Astrocyte of the spinal cord (primary cell): ENCODE results near the gene LIN9.

Experiments
- DNase-seq: peaks from one replicate; pipeline ENCODE4 v3.0.0; 2011; ENCODE audit warnings: low read depth, low spot score
- H3K4me3 ChIP-seq: 2 replicates; pipeline ENCODE4 v1.5.1; 2011; ENCODE audit warnings: low read depth, mild to moderate bottlenecking, low read length, moderate library complexity
- in situ Hi-C: cut with HindIII; loops from 2 replicates; pipeline ENCODE4 v1.10.0; 2017; ENCODE audit warnings: low sequenced_read_pairs
- TF ChIP-seq, protein P1 (sequence below): IDR thresholded peaks from 2 replicates; pipeline ENCODE4 v1.5.1; 2012; ENCODE audit warnings: low read depth, mild to moderate bottlenecking, low read length, inconsistent platforms

LIN9 gene

DNA sequence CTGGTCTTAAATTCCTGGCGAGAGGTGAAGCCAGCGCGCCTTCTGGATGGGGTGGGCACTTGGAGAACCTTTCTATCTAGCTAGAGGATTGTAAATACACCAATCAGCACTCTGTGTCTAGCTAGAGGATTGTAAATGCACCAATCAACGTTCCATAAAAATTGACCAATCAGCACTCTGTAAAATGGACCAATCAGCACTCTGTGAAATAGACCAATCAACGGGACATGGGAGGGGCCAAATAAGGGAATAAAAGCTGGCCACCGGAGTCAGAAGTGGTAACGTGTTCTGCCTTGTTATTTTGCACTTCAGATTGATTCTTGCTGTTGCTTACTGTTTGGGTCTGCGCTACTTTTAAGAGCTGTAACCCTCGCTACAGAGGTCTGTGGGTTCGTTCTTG is 12.0 kb upstream of the LIN9 start:
- in situ Hi-C loops, result no loop called here
- DNase-seq, result no peak
- no peak overlapping the region for H3K4me3 ChIP-seq
- TF ChIP-seq, protein P1, sequence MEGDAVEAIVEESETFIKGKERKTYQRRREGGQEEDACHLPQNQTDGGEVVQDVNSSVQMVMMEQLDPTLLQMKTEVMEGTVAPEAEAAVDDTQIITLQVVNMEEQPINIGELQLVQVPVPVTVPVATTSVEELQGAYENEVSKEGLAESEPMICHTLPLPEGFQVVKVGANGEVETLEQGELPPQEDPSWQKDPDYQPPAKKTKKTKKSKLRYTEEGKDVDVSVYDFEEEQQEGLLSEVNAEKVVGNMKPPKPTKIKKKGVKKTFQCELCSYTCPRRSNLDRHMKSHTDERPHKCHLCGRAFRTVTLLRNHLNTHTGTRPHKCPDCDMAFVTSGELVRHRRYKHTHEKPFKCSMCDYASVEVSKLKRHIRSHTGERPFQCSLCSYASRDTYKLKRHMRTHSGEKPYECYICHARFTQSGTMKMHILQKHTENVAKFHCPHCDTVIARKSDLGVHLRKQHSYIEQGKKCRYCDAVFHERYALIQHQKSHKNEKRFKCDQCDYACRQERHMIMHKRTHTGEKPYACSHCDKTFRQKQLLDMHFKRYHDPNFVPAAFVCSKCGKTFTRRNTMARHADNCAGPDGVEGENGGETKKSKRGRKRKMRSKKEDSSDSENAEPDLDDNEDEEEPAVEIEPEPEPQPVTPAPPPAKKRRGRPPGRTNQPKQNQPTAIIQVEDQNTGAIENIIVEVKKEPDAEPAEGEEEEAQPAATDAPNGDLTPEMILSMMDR, result no peak

DNA sequence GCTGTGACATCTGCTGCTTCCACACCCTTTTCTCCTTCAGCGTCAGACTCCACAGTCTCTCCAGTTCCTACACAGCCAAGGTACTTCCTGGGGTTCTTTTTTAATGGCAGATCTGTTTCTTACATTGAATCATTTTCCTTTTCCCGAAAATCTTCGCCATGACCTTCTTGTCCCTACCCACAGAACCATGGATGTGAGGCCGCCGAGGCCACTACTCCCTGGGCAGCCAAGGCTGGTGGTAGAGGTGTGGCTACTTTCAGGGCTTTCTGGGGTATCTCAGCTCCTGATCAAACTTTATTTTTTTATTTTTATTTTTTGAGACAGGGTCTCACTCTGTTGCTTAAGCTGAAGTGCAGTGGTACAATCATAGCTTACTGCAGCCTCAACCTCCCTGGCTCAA is 9.5 kb upstream of the LIN9 start:
- DNase-seq, result no peak
- H3K4me3 ChIP-seq, result no peak overlapping the region
- TF ChIP-seq, protein P1, result no peak
- in situ Hi-C loops, result no loop called here

DNA sequence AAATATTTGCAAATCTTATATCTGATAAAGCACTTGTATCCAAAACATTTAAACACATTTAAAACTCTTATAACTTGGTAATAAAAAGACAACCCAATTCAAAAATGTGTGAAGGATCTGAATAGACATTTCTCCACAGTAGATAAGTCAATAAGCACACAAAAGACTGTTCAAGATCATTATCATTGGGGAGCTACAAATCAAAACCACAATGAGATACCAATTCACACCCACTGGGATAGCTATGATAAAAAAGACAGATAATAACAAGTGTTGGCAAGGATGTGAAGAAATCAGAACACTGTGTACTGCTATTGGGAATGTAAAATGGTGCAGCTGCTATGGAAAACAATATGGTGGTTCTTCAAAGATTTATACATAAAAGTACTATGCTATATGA is 5.1 kb upstream of the LIN9 start:
- H3K4me3 ChIP-seq, result no peak overlapping the region
- TF ChIP-seq, protein P1, result no peak
- in situ Hi-C loops, result no loop called here
- DNase-seq, result no peak

- TF ChIP-seq, protein P1, result no peak
- DNase-seq, result no peak
- no peak overlapping the region for H3K4me3 ChIP-seq
- in situ Hi-C loops, result no loop called here
Observed at GRCh38 chr1:226312065-226312464, 3.1 kb upstream of the LIN9 start.

- TF ChIP-seq, protein P1, result no peak
- in situ Hi-C loops, result no loop called here
- DNase-seq, result no peak
- no peak overlapping the region for H3K4me3 ChIP-seq
Observed at GRCh38 chr1:226311376-226311775, 2.4 kb upstream of the LIN9 start.

GRCh38 chr1:226310637-226311195 is 1.8 kb upstream of the LIN9 start:
- no peak overlapping the region for H3K4me3 ChIP-seq
- TF ChIP-seq, protein P1, result no peak
- DNase-seq, result no peak
- in situ Hi-C loops, result no loop called here

DNA sequence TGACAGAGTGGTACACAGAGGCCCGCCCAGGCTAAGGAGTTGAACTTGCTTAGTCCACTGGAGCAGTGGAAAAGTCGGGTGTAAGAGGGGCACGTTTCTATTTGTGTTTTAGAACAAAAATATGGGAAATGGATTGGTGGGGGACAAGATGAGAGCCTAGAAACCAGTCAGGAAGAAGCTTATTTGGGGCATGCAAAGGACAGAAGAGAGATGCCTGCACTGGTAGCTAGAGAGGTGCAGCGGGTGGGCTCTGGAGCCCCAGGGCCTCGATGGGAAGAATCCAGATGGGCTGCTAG is 1.2 kb upstream of the LIN9 start:
- no peak overlapping the region for H3K4me3 ChIP-seq
- TF ChIP-seq, protein P1, result no peak
- no peak for DNase-seq
- in situ Hi-C loops, result no loop called here
